ENCODE measurements around the gene CORO2A.

DNA sequence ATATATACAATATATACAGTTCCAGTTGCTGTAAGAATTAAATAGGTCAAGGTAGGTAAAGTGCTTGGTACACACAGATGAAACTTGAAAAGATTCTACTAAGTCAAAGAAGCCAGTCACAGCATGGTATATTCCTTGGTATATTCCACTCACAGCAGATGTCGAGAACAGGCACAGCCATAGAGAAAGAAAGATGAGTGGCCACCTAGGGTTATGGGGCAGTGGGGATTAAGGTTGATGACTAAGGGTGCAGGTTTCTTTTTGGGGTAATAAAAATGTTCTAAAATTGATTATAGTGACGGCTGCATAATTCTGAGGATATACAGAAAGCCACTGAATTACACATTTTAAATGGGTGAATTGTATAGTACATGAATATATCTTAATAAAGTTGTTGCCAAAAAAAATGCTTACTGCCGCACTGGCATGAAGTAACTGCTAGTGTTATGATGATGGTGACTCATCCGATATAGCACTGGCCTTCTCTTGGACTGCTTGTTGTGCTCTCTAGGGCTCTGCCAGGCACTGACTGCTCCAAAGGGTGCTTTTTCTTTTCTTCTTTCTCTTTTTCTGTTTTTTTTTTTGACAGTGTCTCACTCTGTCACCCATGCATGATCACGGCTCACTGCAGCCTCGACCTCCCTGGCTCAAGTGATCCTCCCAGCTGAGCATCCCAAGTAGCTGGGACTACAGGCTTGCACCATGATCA, 39.5 kb upstream of the CORO2A start:
- TF ChIP-seq, protein P1, sequence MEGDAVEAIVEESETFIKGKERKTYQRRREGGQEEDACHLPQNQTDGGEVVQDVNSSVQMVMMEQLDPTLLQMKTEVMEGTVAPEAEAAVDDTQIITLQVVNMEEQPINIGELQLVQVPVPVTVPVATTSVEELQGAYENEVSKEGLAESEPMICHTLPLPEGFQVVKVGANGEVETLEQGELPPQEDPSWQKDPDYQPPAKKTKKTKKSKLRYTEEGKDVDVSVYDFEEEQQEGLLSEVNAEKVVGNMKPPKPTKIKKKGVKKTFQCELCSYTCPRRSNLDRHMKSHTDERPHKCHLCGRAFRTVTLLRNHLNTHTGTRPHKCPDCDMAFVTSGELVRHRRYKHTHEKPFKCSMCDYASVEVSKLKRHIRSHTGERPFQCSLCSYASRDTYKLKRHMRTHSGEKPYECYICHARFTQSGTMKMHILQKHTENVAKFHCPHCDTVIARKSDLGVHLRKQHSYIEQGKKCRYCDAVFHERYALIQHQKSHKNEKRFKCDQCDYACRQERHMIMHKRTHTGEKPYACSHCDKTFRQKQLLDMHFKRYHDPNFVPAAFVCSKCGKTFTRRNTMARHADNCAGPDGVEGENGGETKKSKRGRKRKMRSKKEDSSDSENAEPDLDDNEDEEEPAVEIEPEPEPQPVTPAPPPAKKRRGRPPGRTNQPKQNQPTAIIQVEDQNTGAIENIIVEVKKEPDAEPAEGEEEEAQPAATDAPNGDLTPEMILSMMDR (IDR thresholded peaks at IDR 0.05; ENCODE audit: low read depth, low read length): no peak
- no peak for TF ChIP-seq EZH2phosphoT487 (IDR thresholded peaks at IDR 0.05; ENCODE audit: low read depth)

Data from OCI-LY3 (cell line).